Naive thymus-derived CD4-positive, alpha-beta T cell (primary cell): ENCODE measurements around the gene SHROOM4. TPM values are rescaled to one million over a fixed set of nuclear protein-coding genes. Genes with fewer than 3 reads are reported as not detected.

Source experiments
- ATAC-seq: fragments of 150-1000 bp; cut with Tn5 transposase; 2 replicates; pipeline ENCODE4 v1.10.0; 2021; ENCODE audit warnings: mild to moderate bottlenecking, moderate library complexity
- CTCF ChIA-PET: fragments of 350-600 bp; sonication (Branson Sonifier 250); formaldehyde crosslinking; loops from one replicate; lab custom pipeline; 2021; ENCODE audit warnings: antibody characterized with exemption; lab: Charles Lee
- POLR2A ChIA-PET: fragments of 350-600 bp; sonication (Branson Sonifier 250); formaldehyde crosslinking; loops from one replicate; lab custom pipeline; 2021; ENCODE audit warnings: antibody characterized with exemption, inconsistent platforms; lab: Charles Lee
- DNase-seq, 9 donors: peaks; one replicate each; pipeline versions ENCODE4 v3.0.0 to v3.0.0-alpha.2; 2020 to 2022; ENCODE audit warnings: mixed read lengths in 1 of 9
- H3K27ac ChIP-seq: one replicate; pipeline ENCODE4 v1.7.0; 2013; ENCODE audit warnings: mild to moderate bottlenecking, low read depth, low read length, moderate library complexity
- H3K27me3 ChIP-seq, 2 donors: one replicate each; pipeline ENCODE4 v1.7.0; 2013; ENCODE audit warnings: low read length in 2 of 2, mild to moderate bottlenecking in 2 of 2, moderate library complexity in 2 of 2; ENCODE audit not compliant: control insufficient read depth in 2 of 2, insufficient read depth in 2 of 2
- H3K36me3 ChIP-seq, 3 experiments: 1 replicate in 2 of 3; 2 replicates in 1 of 3; pipeline ENCODE4 v1.7.0; 2013; ENCODE audit warnings: low read length in 3 of 3, mild to moderate bottlenecking in 3 of 3, moderate library complexity in 1 of 3; ENCODE audit not compliant: insufficient read depth in 3 of 3, control insufficient read depth in 2 of 3
- H3K4me1 ChIP-seq, 2 donors: one replicate each; pipeline ENCODE4 v1.7.0; 2013; ENCODE audit warnings: low read length in 2 of 2, mild to moderate bottlenecking in 2 of 2, moderate library complexity in 1 of 2; ENCODE audit not compliant: control insufficient read depth in 2 of 2, insufficient read depth in 2 of 2
- H3K4me3 ChIP-seq: 2 replicates; pipeline ENCODE4 v1.7.0; 2013; ENCODE audit warnings: mild to moderate bottlenecking, low read length
- H3K9me3 ChIP-seq, 3 experiments: 1 replicate in 2 of 3; 2 replicates in 1 of 3; pipeline ENCODE4 v1.7.0; 2013; ENCODE audit warnings: low read length in 3 of 3; ENCODE audit not compliant: control insufficient read depth in 2 of 3
- H3K27ac Mint-ChIP-seq, 9 donors: one replicate each; pipeline ENCODE4 v1.8.0; 2020 to 2022; ENCODE audit warnings: mixed read lengths in 9 of 9, mild to moderate bottlenecking in 8 of 9, moderate library complexity in 5 of 9, inconsistent platforms in 2 of 9
- H3K27me3 Mint-ChIP-seq, 5 donors: one replicate each; pipeline ENCODE4 v1.8.0; 2021 to 2022; ENCODE audit warnings: mixed read lengths in 5 of 5, mild to moderate bottlenecking in 1 of 5
- H3K36me3 Mint-ChIP-seq, 5 donors: one replicate each; pipeline ENCODE4 v1.8.0; 2020 to 2022; ENCODE audit warnings: mixed read lengths in 5 of 5, mild to moderate bottlenecking in 3 of 5, inconsistent platforms in 1 of 5
- H3K4me1 Mint-ChIP-seq, 7 donors: one replicate each; pipeline ENCODE4 v1.8.0; 2020 to 2022; ENCODE audit warnings: mixed read lengths in 7 of 7, mild to moderate bottlenecking in 3 of 7, inconsistent platforms in 1 of 7
- H3K4me3 Mint-ChIP-seq, 10 donors: one replicate each; pipeline ENCODE4 v1.8.0; 2020 to 2022; ENCODE audit warnings: mild to moderate bottlenecking in 10 of 10, mixed read lengths in 10 of 10, moderate library complexity in 6 of 10, inconsistent platforms in 2 of 10
- H3K9me3 Mint-ChIP-seq, 11 donors: one replicate each; pipeline ENCODE4 v1.8.0; 2020 to 2022; ENCODE audit warnings: mixed read lengths in 11 of 11, mild to moderate bottlenecking in 4 of 11, inconsistent platforms in 1 of 11, moderate library complexity in 1 of 11
- intact Hi-C, 2 donors: fragments of 100-400 bp; cut with micrococcal nuclease; formaldehyde crosslinking; loops; one replicate each; pipeline ENCODE4 v1.15.1; 2023
- polyA plus RNA-seq, 2 donors: library from polyadenylated mRNA; unstranded; fragments of 300-500 nt; fragmentation: Illumina TruSeq; gene quantifications; one replicate each; pipeline ENCODE4 v1.2.3, GENCODE V29; 2021
- total RNA-seq, 6 experiments: library from RNA in 5 of 6; stranded (reverse) in 5 of 6; gene quantifications; 1 replicate in 5 of 6; 2 replicates in 1 of 6; pipeline ENCODE4 v1.2.3 and lab custom pipeline; 2021 to 2026

SHROOM4 gene
- total and polyA plus RNA-seq, 7 experiments from 2014 or later = 0.05 TPM; not detected in 6

- Histone ChIP-seq H3K27me3 (no peaks in the 10 kb centered on the region), H3K27ac (no peak overlapping the region), H3K36me3 (no peaks in the 10 kb centered on the region), H3K4me3 (no peak overlapping the region), H3K9me3 (no peaks in the 10 kb centered on the region), H3K4me1 (no peaks in the 10 kb centered on the region)
- H3K9me3 Mint-ChIP-seq = peaks cover 0 to 2% (median 0%) of the 10 kb centered on the region in 11 donors
- POLR2A ChIA-PET = no interaction called here
- CTCF ChIA-PET = interaction anchor here (0.7 kb wide), 1 partner anchor 1433 kb away, joined by 3 read pairs; no protein-coding TSS in a partner anchor
- no peaks in the 10 kb centered on the region for H3K36me3 Mint-ChIP-seq
- ATAC-seq (no peak), DNase-seq (no peak)
- H3K4me1 Mint-ChIP-seq = no peaks in the 10 kb centered on the region
- H3K27ac Mint-ChIP-seq = no peak overlapping the region
- peaks cover 0 to 14% (median 3%) of the 10 kb centered on the region in 5 donors for H3K27me3 Mint-ChIP-seq
- intact Hi-C loops = no loop called here
- H3K4me3 Mint-ChIP-seq = no peak overlapping the region
These were observed 88.7 kb downstream of the SHROOM4 start for GRCh38 chrX:50725310-50725709.

- DNase-seq (no peak), ATAC-seq (no peak)
- Histone ChIP-seq H3K27ac (no peak overlapping the region), H3K27me3 (no peaks in the 10 kb centered on the region), H3K4me3 (no peak overlapping the region), H3K36me3 (no peaks in the 10 kb centered on the region), H3K9me3 (no peaks in the 10 kb centered on the region), H3K4me1 (no peaks in the 10 kb centered on the region)
- CTCF ChIA-PET = no interaction called here
- no peak overlapping the region for H3K4me3 Mint-ChIP-seq
- H3K9me3 Mint-ChIP-seq = peaks cover 0 to 2% (median 0%) of the 10 kb centered on the region in 11 donors
- no peaks in the 10 kb centered on the region for H3K36me3 Mint-ChIP-seq
- no peak overlapping the region for H3K27ac Mint-ChIP-seq
- POLR2A ChIA-PET = no interaction called here
- intact Hi-C loops = no loop called here
- no peaks in the 10 kb centered on the region for H3K4me1 Mint-ChIP-seq
- peaks cover 0 to 6% (median 3%) of the 10 kb centered on the region in 5 donors for H3K27me3 Mint-ChIP-seq
These were observed 91.0 kb downstream of the SHROOM4 start for GRCh38 chrX:50723006-50723405.

GRCh38 chrX:50721764-50722521 lies 92.1 kb downstream of the SHROOM4 start:
- Mint-ChIP-seq H3K4me1 (no peaks in the 10 kb centered on the region), H3K4me3 (no peak overlapping the region), H3K36me3 (no peaks in the 10 kb centered on the region), H3K27me3 (peaks cover 0 to 3% (median 0%) of the 10 kb centered on the region in 5 donors), H3K27ac (no peak overlapping the region), H3K9me3 (peaks cover 0 to 2% (median 0%) of the 10 kb centered on the region in 11 donors)
- POLR2A ChIA-PET = no interaction called here
- no peaks in the 10 kb centered on the region for H3K27me3 ChIP-seq
- H3K4me1 ChIP-seq = no peaks in the 10 kb centered on the region
- no peak overlapping the region for H3K27ac ChIP-seq
- H3K4me3 ChIP-seq = no peak overlapping the region
- CTCF ChIA-PET = no interaction called here
- ATAC-seq (no peak), DNase-seq (no peak)
- no peaks in the 10 kb centered on the region for H3K9me3 ChIP-seq
- H3K36me3 ChIP-seq = no peaks in the 10 kb centered on the region
- intact Hi-C loops = no loop called here

GRCh38 chrX:50719614-50720013 lies 94.4 kb downstream of the SHROOM4 start:
- DNase-seq (no peak), ATAC-seq (no peak)
- ChIA-PET CTCF (no interaction called here), POLR2A (no interaction called here)
- Histone ChIP-seq H3K4me3 (no peak overlapping the region), H3K27me3 (no peaks in the 10 kb centered on the region), H3K36me3 (no peaks in the 10 kb centered on the region), H3K4me1 (no peaks in the 10 kb centered on the region), H3K27ac (no peak overlapping the region), H3K9me3 (no peaks in the 10 kb centered on the region)
- Mint-ChIP-seq H3K36me3 (no peaks in the 10 kb centered on the region), H3K9me3 (peaks cover 0 to 2% (median 0%) of the 10 kb centered on the region in 11 donors), H3K4me1 (no peaks in the 10 kb centered on the region), H3K4me3 (no peak overlapping the region), H3K27me3 (peaks cover 0 to 3% (median 0%) of the 10 kb centered on the region in 5 donors), H3K27ac (no peak overlapping the region)
- intact Hi-C loops = no loop called here

GRCh38 chrX:50718776-50719175 lies 95.2 kb downstream of the SHROOM4 start:
- Histone ChIP-seq H3K4me1 (no peaks in the 10 kb centered on the region), H3K36me3 (no peaks in the 10 kb centered on the region), H3K27me3 (no peaks in the 10 kb centered on the region), H3K9me3 (no peaks in the 10 kb centered on the region), H3K4me3 (no peak overlapping the region), H3K27ac (no peak overlapping the region)
- H3K27ac Mint-ChIP-seq = no peak overlapping the region
- H3K4me1 Mint-ChIP-seq = no peaks in the 10 kb centered on the region
- intact Hi-C loops = no loop called here
- H3K4me3 Mint-ChIP-seq = no peak overlapping the region
- H3K27me3 Mint-ChIP-seq = peaks cover 0 to 1% (median 0%) of the 10 kb centered on the region in 5 donors
- ChIA-PET POLR2A (no interaction called here), CTCF (no interaction called here)
- no peak for DNase-seq
- peaks cover 0 to 2% (median 0%) of the 10 kb centered on the region in 11 donors for H3K9me3 Mint-ChIP-seq
- no peaks in the 10 kb centered on the region for H3K36me3 Mint-ChIP-seq
- ATAC-seq = no peak

GRCh38 chrX:50716706-50717105 lies 97.3 kb downstream of the SHROOM4 start:
- intact Hi-C loops = no loop called here
- no peaks in the 10 kb centered on the region for H3K27me3 ChIP-seq
- ChIA-PET CTCF (no interaction called here), POLR2A (no interaction called here)
- Mint-ChIP-seq H3K27ac (no peak overlapping the region), H3K4me1 (no peaks in the 10 kb centered on the region), H3K36me3 (no peaks in the 10 kb centered on the region), H3K4me3 (no peak overlapping the region), H3K27me3 (no peaks in the 10 kb centered on the region), H3K9me3 (peaks cover 0 to 2% (median 0%) of the 10 kb centered on the region in 11 donors)
- ATAC-seq (no peak), DNase-seq (no peak)
- no peaks in the 10 kb centered on the region for H3K36me3 ChIP-seq
- no peak overlapping the region for H3K27ac ChIP-seq
- H3K4me3 ChIP-seq = no peak overlapping the region
- H3K4me1 ChIP-seq = no peaks in the 10 kb centered on the region
- no peaks in the 10 kb centered on the region for H3K9me3 ChIP-seq

GRCh38 chrX:50712777-50713176 lies 101.2 kb downstream of the SHROOM4 start:
- intact Hi-C loops = no loop called here
- no peak for DNase-seq
- H3K4me1 Mint-ChIP-seq = no peaks in the 10 kb centered on the region
- H3K27ac Mint-ChIP-seq = no peak overlapping the region
- H3K36me3 ChIP-seq = no peaks in the 10 kb centered on the region
- H3K27me3 Mint-ChIP-seq = peaks cover 0 to under 1% (median 0%) of the 10 kb centered on the region in 5 donors
- ChIA-PET CTCF (no interaction called here), POLR2A (no interaction called here)
- H3K36me3 Mint-ChIP-seq = no peaks in the 10 kb centered on the region
- ATAC-seq = no peak
- no peaks in the 10 kb centered on the region for H3K9me3 ChIP-seq
- H3K9me3 Mint-ChIP-seq = no peaks in the 10 kb centered on the region
- H3K4me1 ChIP-seq = no peaks in the 10 kb centered on the region
- no peaks in the 10 kb centered on the region for H3K27me3 ChIP-seq
- no peak overlapping the region for H3K27ac ChIP-seq
- no peak overlapping the region for H3K4me3 ChIP-seq
- H3K4me3 Mint-ChIP-seq = no peak overlapping the region
